Tibial nerve (tissue), 4 donors: ENCODE measurements around the gene LENEP. TPM values are rescaled to one million over a fixed set of nuclear protein-coding genes. Genes with fewer than 3 reads are reported as not detected.

ENCODE experiments used
- DNase-seq, 2 donors: peaks; one replicate each; pipeline ENCODE4 v3.0.0-alpha.2; 2019; ENCODE audit warnings: low spot score in 2 of 2
- H3K27ac ChIP-seq, 4 donors: fragments of 200-600 bp; sonication (generic) in 3 of 4; one replicate each; pipeline ENCODE4 v1.5.1; 2017 to 2019; ENCODE audit warnings: mild to moderate bottlenecking in 1 of 4
- H3K27me3 ChIP-seq, 2 donors: fragments of 200-600 bp; sonication (generic) in 1 of 2; one replicate each; pipeline versions ENCODE4 v1.5.1 to v1.6.0; 2017 to 2019
- H3K36me3 ChIP-seq, 3 donors: fragments of 200-600 bp; sonication (generic); one replicate each; pipeline ENCODE4 v1.5.1; 2018 to 2019
- H3K4me1 ChIP-seq, 4 donors: fragments of 200-600 bp; sonication (generic) in 3 of 4; one replicate each; pipeline ENCODE4 v1.5.1; 2017 to 2019
- H3K4me3 ChIP-seq, 4 donors: fragments of 200-600 bp; sonication (generic) in 3 of 4; one replicate each; pipeline ENCODE4 v1.5.1; 2017 to 2019; ENCODE audit warnings: mild to moderate bottlenecking in 1 of 4, moderate library complexity in 1 of 4
- H3K9me3 ChIP-seq, 4 donors: fragments of 200-600 bp; sonication (generic) in 3 of 4; one replicate each; pipeline ENCODE4 v1.5.1; 2017 to 2019
- EP300 ChIP-seq, 2 donors: sonication (generic); formaldehyde crosslinking; IDR thresholded peaks; one replicate each; pipeline ENCODE4 v1.6.1; 2017; ENCODE audit warnings: antibody characterized with exemption in 2 of 2, mild to moderate bottlenecking in 1 of 2
- POLR2A ChIP-seq, 2 donors: fragments of 450-650 bp; IDR thresholded peaks; one replicate each; pipeline ENCODE4 v1.6.1; 2017; ENCODE audit warnings: antibody characterized with exemption in 2 of 2, mild to moderate bottlenecking in 2 of 2, moderate library complexity in 2 of 2
- WGBS, 2 donors: methylation state at CpG; one replicate each; pipeline ENCODE4 v1.1.5; 2018; 5-methylcytosine and 5-hydroxymethylcytosine counted together
- total RNA-seq, 4 donors: library from RNA; depleted of rRNA; stranded (reverse); fragments of >200 nt; gene quantifications; one replicate each; pipeline ENCODE4 v1.1.0, GENCODE V29; 2016
- TF ChIP-seq, protein P1 (sequence below), 5 experiments: fragments of 200-600 bp in 3 of 5; fragments of 450-650 bp in 2 of 5; sonication (generic) in 3 of 5; IDR thresholded peaks; one replicate each; pipeline ENCODE4 v1.5.1; 2016 to 2019; ENCODE audit warnings: antibody characterized with exemption in 5 of 5, mild to moderate bottlenecking in 3 of 5, moderate library complexity in 2 of 5

Gene LENEP
- total RNA-seq, 4 donors from 2014 or later = 1.5 TPM; not detected in 3

DNA sequence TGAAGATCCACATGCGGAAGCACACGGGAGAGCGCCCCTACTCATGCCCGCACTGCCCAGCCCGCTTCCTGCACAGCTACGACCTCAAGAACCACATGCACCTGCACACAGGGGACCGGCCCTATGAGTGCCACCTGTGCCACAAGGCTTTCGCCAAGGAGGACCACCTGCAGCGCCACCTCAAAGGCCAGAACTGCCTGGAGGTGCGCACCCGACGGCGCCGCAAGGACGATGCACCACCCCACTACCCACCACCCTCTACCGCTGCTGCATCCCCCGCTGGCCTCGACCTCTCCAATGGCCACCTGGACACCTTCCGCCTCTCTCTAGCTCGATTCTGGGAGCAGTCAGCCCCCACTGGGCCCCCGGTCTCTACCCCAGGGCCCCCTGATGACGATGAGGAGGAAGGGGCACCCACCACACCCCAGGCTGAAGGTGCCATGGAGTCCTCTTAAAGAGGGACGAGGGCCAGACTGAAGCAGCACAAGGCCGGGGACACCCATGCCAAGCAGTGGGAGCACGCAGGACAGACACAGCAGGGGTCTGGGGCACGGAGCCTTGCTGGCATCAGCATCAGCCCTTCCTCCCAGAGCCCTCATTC is 22.9 kb downstream of the LENEP start:
- no peaks in the 10 kb centered on the region for H3K9me3 ChIP-seq
- H3K36me3 ChIP-seq = peaks cover 0 to 24% (median 0%) of the 10 kb centered on the region in 3 donors
- no peak for TF ChIP-seq POLR2A (IDR thresholded peaks at IDR 0.05)
- no peak for TF ChIP-seq EP300 (IDR thresholded peaks at IDR 0.05)
- TF ChIP-seq, protein P1, sequence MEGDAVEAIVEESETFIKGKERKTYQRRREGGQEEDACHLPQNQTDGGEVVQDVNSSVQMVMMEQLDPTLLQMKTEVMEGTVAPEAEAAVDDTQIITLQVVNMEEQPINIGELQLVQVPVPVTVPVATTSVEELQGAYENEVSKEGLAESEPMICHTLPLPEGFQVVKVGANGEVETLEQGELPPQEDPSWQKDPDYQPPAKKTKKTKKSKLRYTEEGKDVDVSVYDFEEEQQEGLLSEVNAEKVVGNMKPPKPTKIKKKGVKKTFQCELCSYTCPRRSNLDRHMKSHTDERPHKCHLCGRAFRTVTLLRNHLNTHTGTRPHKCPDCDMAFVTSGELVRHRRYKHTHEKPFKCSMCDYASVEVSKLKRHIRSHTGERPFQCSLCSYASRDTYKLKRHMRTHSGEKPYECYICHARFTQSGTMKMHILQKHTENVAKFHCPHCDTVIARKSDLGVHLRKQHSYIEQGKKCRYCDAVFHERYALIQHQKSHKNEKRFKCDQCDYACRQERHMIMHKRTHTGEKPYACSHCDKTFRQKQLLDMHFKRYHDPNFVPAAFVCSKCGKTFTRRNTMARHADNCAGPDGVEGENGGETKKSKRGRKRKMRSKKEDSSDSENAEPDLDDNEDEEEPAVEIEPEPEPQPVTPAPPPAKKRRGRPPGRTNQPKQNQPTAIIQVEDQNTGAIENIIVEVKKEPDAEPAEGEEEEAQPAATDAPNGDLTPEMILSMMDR (IDR thresholded peaks at IDR 0.05) = no peak
- H3K27ac ChIP-seq = peak overlapping the region; percentile 86 to 99 (median 97)
- 87 to 88% methylated on average over 25 to 26 of the region's 26 CpGs for WGBS, 2 donors
- H3K4me3 ChIP-seq = no peak overlapping the region
- peaks cover 0 to 71% (median 49%) of the 10 kb centered on the region in 4 donors for H3K4me1 ChIP-seq
- H3K27me3 ChIP-seq = no peaks in the 10 kb centered on the region
- DNase-seq = no peak

DNA sequence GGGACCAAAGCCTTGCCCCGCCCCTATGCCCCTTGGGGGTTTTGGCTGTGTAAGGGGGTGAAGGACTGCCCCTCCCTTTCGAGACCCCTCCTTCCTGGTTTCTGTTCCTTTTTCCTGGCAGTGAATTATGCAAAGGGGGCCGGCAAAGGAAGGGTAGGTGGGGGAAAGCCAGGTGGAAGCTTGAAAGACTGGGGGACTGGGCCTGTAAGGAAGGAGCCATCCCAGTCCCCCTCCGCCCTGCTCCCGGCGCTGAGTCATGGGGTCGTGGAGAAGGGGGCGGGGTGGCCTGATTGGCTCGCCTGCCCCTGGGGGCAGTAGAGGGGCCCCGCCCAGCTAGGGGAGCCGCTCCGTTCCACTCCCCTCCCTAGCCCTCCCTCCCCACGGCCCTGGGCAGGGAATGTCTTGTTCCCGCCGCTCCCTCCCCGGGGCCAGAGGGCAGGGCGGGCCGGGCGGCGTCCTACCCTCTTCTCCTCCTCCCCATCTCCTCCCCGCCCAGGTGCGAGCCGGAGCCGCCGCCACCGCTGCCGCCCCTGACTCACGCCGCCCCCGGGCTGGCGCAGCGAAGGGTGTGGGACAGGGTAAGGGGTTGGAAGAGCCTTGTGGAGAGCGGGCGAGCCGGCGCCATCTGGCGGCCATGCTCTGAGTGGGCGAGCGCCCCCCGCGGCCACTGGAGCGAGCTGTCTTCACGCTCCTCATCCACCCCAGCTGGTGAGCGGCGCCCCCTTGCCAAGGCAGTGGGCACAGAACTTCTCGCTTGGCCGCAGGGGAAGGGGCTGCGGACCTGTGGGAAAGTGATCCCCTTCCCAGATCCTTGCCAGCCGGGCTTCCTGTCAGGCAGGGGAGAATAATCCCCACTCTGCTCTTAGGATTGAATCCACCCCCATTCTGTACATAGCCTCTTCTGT is 23.9 kb downstream of the LENEP start:
- 2 to 3% methylated on average over 22 to 33 of the region's 49 CpGs for WGBS, 2 donors
- no peaks in the 10 kb centered on the region for H3K9me3 ChIP-seq
- peaks cover 0 to 24% (median 0%) of the 10 kb centered on the region in 3 donors for H3K36me3 ChIP-seq
- no peaks in the 10 kb centered on the region for H3K27me3 ChIP-seq
- H3K4me3 ChIP-seq = peak overlapping the region; percentile 34 to 56 (median 38)
- peaks cover 0 to 64% (median 39%) of the 10 kb centered on the region in 4 donors for H3K4me1 ChIP-seq
- peak; percentile 78 to 88 for DNase-seq
- H3K27ac ChIP-seq = peak overlapping the region; percentile 86 to 99 (median 97)
- TF ChIP-seq EP300 (IDR thresholded peaks at IDR 0.05) (peak; percentile 95 to 98), POLR2A (IDR thresholded peaks at IDR 0.05) (peak; percentile 36 to 63)
- TF ChIP-seq, protein P1 (IDR thresholded peaks at IDR 0.05) = peak; percentile 96 to 100 (median 99)

DNA sequence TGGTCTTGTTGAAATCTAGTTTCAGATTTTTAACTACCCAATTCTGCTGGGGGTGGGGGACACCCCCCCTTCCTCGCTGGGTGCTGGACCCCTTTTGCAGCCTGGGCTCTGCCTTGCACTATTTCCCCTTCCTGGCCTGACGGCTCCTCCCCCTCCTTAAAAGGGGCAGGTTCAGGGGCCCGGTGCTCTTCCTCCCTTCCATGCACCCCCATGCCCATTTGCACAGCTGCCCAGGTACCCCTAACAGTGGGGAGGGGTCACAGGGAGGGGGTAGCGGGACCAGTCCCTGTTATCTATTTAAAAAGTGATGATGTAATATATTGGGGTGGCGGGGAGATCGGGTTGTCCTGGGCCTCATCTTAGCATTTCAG is 24.5 kb downstream of the LENEP start:
- H3K4me3 ChIP-seq = peak overlapping the region; percentile 34 to 56 (median 38)
- WGBS, 2 donors = 42 to 49% methylated on average over 6 of the region's 6 CpGs
- TF ChIP-seq, protein P1 (IDR thresholded peaks at IDR 0.05) = no peak
- TF ChIP-seq EP300 (IDR thresholded peaks at IDR 0.05) (no peak), POLR2A (IDR thresholded peaks at IDR 0.05) (no peak)

DNA sequence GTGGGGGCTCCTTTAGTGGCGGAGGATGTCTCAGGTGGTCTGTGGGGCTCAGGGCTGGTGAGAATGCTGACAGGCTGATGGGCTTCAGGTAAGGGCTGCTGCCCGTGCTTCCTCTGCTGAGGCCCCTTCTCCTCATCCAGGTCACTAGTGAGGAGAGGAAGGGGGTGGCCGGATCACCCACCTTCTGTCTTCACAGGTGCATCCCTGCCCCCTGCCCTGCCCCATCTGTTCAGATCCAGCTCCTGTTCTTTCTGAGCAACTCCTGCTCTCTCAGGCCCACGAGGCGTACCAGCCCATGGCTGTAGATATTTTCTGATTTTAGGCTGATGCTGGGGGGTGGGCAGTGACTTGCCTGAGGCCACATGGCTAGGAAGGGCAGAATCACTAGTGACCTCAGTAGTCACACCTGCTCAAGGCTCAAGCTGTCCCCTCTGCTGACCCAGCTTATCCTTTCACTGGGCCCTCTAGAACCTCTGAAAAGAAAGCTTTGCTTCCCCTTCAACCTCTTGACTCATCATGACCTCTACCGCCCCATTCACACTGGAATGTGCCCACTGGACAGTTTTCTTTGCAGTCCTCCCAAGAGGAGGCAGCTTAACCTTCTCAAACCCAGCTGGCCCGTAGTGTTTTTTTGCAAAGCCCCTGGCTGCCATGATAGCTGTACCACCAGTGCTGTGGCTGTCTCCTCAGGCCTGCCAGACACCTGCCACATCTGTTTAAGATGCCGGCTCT is 25.4 kb downstream of the LENEP start:
- no peaks in the 10 kb centered on the region for H3K27me3 ChIP-seq
- no peak for DNase-seq
- H3K4me1 ChIP-seq = peaks cover 0 to 53% (median 27%) of the 10 kb centered on the region in 4 donors
- TF ChIP-seq EP300 (IDR thresholded peaks at IDR 0.05) (no peak), POLR2A (IDR thresholded peaks at IDR 0.05) (no peak)
- TF ChIP-seq, protein P1 (IDR thresholded peaks at IDR 0.05) = no peak
- WGBS, 2 donors = 70 to 71% methylated on average over 8 of the region's 8 CpGs
- H3K4me3 ChIP-seq = no peak overlapping the region
- H3K36me3 ChIP-seq = peaks cover 0 to 31% (median 0%) of the 10 kb centered on the region in 3 donors
- H3K27ac ChIP-seq = peak overlapping the region; percentile 86 to 99 (median 97)
- no peaks in the 10 kb centered on the region for H3K9me3 ChIP-seq

More for the DNA sequence above, 24.5 kb downstream of the LENEP start:
- no peak for DNase-seq
- Histone ChIP-seq H3K27me3 (no peaks in the 10 kb centered on the region), H3K9me3 (no peaks in the 10 kb centered on the region), H3K36me3 (peaks cover 0 to 28% (median 0%) of the 10 kb centered on the region in 3 donors), H3K27ac (peak overlapping the region; percentile 86 to 99 (median 97)), H3K4me1 (peaks cover 0 to 61% (median 33%) of the 10 kb centered on the region in 4 donors)
